ENCODE results near the gene TBC1D22A.

The TBC1D22A gene

GRCh38 chr22:47092896-47093311, 330.5 kb downstream of the TBC1D22A start:
- TF ChIP-seq POLR2A (IDR thresholded peaks at IDR 0.05; ENCODE audit: low read length), result no peak
- TF ChIP-seq GATA1 (IDR thresholded peaks at IDR 0.05; ENCODE audit: low read depth, low read length), result no peak
- DNase-seq, result no peak

DNA sequence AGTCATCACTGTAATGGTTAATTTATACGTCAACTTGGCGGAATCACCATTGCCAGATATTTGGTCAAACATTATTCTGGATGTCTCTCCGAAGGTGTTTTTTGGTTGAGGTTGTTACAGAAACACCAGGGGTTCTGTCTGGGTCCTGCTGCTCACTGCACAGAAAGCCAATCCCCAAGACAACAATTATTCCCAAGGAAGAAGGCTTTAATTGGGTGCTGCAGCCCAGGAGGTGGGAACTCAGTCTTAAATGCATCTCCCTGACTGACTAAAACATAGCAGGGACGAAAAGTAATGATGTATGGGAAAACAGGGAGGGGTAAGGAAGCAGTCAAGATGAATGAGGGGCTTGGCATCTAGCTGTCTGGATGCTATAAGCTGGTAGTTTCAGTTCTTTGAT, 331.3 kb downstream of the TBC1D22A start:
- DNase-seq, result no peak
- TF ChIP-seq GATA1 (IDR thresholded peaks at IDR 0.05; ENCODE audit: low read depth, low read length) (no peak), POLR2A (IDR thresholded peaks at IDR 0.05; ENCODE audit: low read length) (no peak)

GRCh38 chr22:47094861-47095330, 332.4 kb downstream of the TBC1D22A start:
- peak in 1 of 2 experiments; percentile 7 for DNase-seq
- TF ChIP-seq GATA1 (IDR thresholded peaks at IDR 0.05; ENCODE audit: low read depth, low read length) (no peak), POLR2A (IDR thresholded peaks at IDR 0.05; ENCODE audit: low read length) (no peak)

- no peak for DNase-seq
- TF ChIP-seq POLR2A (IDR thresholded peaks at IDR 0.05; ENCODE audit: low read length) (no peak), GATA1 (IDR thresholded peaks at IDR 0.05; ENCODE audit: low read depth, low read length) (no peak)
Measured at GRCh38 chr22:47095395-47096122, 333.1 kb downstream of the TBC1D22A start.

DNA sequence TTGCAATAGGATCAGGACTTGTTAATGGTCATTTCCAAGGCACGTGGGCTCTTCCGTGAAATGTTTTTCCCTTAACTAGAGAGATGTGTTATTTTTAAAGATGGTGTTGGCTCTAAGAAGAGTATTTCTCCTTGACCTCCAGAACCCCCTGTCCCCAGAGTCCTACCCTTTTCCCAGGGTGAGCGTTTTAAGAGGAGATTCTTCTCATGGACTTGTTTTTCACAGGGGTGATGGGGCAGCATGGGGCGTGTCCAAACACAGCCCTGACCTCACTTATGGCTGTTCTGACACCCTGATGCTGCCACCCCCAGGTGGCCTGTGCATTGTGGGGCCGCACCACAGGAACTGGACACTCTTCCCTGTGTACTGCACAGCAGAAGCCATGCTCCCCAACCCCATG, 335.7 kb downstream of the TBC1D22A start:
- DNase-seq, result no peak

GRCh38 chr22:47098554-47098953, 336.1 kb downstream of the TBC1D22A start:
- TF ChIP-seq GATA1 (IDR thresholded peaks at IDR 0.05; ENCODE audit: low read depth, low read length) (no peak), POLR2A (IDR thresholded peaks at IDR 0.05; ENCODE audit: low read length) (no peak)
- no peak for DNase-seq

More for the DNA sequence above, 335.7 kb downstream of the TBC1D22A start:
- TF ChIP-seq GATA1 (IDR thresholded peaks at IDR 0.05; ENCODE audit: low read depth, low read length) (no peak), POLR2A (IDR thresholded peaks at IDR 0.05; ENCODE audit: low read length) (no peak)

- TF ChIP-seq POLR2A (IDR thresholded peaks at IDR 0.05; ENCODE audit: low read length), result no peak
- no peak for TF ChIP-seq GATA1 (IDR thresholded peaks at IDR 0.05; ENCODE audit: low read depth, low read length)
- no peak for DNase-seq
Measured at GRCh38 chr22:47100019-47100418, 337.6 kb downstream of the TBC1D22A start.

GRCh38 chr22:47100646-47101200, 338.3 kb downstream of the TBC1D22A start:
- no peak for DNase-seq
- TF ChIP-seq GATA1 (IDR thresholded peaks at IDR 0.05; ENCODE audit: low read depth, low read length), result no peak
- TF ChIP-seq POLR2A (IDR thresholded peaks at IDR 0.05; ENCODE audit: low read length), result no peak

DNA sequence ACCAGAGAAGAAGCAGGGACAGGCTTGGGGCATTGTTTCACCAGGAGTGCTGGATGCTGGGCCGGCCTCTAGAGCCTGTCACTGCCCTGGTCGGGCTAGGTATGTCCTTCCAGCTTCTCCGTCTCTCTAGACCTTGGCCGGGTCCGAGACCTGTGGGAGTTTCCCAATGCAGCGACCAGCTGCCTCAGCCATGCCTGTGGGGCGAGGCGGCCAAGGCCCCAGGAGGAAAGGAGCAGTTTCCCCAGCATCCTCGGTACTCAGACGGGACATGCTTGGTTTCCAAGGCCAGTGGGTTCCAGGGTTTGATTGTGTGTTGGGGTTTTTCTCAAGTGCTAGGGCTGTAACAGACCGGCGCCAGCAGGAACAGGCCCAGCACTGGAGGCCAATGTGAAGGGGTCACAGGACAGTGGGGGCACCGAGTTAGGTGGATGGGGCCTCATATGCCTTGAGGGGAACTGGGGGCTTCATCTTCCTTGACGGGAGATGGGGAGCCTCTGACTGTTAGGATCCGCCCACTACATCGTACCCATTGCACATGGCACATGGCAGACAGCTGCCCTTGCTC, 339.0 kb downstream of the TBC1D22A start:
- no peak for TF ChIP-seq POLR2A (IDR thresholded peaks at IDR 0.05; ENCODE audit: low read length)
- no peak for TF ChIP-seq GATA1 (IDR thresholded peaks at IDR 0.05; ENCODE audit: low read depth, low read length)
- no peak for DNase-seq

- TF ChIP-seq POLR2A (IDR thresholded peaks at IDR 0.05; ENCODE audit: low read length) (no peak), GATA1 (IDR thresholded peaks at IDR 0.05; ENCODE audit: low read depth, low read length) (no peak)
- DNase-seq, result no peak
Measured at GRCh38 chr22:47102081-47102480, 339.6 kb downstream of the TBC1D22A start.

DNA sequence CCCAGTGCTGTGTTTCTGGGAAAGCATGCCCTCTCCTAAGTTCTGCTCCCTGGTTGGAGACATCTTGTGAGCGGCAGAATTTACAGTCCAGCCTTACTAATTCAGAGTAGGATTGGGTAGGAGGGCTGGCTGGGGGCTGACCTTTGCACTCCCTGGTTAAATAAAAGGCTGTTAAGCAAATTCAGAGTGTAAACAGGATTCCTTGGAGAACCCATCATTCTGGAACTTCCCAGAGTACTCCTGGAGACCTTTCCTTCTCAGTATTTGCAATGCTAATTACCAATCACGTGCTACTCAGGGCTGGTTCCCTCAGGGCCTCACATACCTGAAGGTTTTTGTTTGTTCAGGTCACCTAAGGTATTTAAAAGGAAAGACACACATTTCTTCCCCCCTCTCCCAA, 340.2 kb downstream of the TBC1D22A start:
- TF ChIP-seq POLR2A (IDR thresholded peaks at IDR 0.05; ENCODE audit: low read length) (no peak), GATA1 (IDR thresholded peaks at IDR 0.05; ENCODE audit: low read depth, low read length) (no peak)
- DNase-seq, result no peak

DNA sequence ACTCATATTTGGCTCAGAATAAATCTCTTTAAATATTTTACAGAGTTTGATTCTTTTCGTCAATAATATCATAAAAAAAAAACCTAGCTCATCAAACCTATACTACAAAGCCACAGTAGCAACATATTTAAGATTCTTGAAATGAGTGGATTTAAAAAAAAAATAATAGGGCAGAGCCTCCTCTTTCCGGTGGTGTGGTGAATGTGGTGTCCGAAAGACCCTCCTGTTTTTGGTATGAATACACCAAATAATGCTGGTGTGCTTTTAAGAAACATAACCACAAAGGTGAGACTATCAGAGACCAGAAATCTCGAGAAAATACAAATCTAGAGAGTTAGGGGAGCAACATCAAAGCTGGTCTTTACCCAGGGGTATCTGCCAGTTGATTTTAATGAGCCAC, 342.6 kb downstream of the TBC1D22A start:
- DNase-seq, result no peak
- TF ChIP-seq GATA1 (IDR thresholded peaks at IDR 0.05; ENCODE audit: low read depth, low read length) (no peak), POLR2A (IDR thresholded peaks at IDR 0.05; ENCODE audit: low read length) (no peak)

DNA sequence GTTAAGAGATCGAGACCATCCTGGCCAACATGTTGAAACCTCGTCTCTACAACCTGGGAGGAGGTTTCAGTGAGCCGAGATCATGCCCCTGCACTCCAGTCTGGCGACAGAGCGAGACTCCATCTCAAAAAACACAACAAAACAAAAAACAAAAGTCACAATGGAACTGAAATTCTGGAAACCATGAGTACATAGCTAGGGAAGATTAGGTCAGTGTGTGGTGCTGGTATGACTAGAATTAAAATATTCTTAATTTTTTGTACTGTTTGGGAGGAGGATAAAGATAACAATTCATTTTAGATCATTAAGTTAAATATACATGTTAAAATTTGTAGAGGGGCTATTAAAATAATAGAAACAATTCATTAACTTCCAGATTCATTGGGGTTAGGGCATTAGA, 344.4 kb downstream of the TBC1D22A start:
- DNase-seq, result no peak
- TF ChIP-seq POLR2A (IDR thresholded peaks at IDR 0.05; ENCODE audit: low read length) (no peak), GATA1 (IDR thresholded peaks at IDR 0.05; ENCODE audit: low read depth, low read length) (no peak)

- peak in 1 of 2 experiments; percentile 57 for DNase-seq
- TF ChIP-seq GATA1 (IDR thresholded peaks at IDR 0.05; ENCODE audit: low read depth, low read length) (no peak), POLR2A (IDR thresholded peaks at IDR 0.05; ENCODE audit: low read length) (no peak)
Measured at GRCh38 chr22:47107431-47107830, 345.0 kb downstream of the TBC1D22A start.
